Fibroblast of mammary gland (primary cell): Measurements from ENCODE around the gene INCENP.
"Not testable (repeated sequence)": the region's sequence is repeated elsewhere in the genome, so short reads cannot be mapped to it uniquely, and the experiment has no call there.

Source experiments
- DNase-seq: peaks from one replicate; pipeline ENCODE4 v3.0.0-alpha.2; 2010; ENCODE audit warnings: low read depth
- H3K4me3 ChIP-seq: 2 replicates; pipeline ENCODE4 v1.5.1; 2011; ENCODE audit warnings: low read depth, mild to moderate bottlenecking, low read length, moderate library complexity; ENCODE audit not compliant: control insufficient read depth
- CTCF ChIP-seq: conservative IDR thresholded peaks from 2 replicates; pipeline ENCODE4 v1.5.1; 2011; ENCODE audit warnings: low read depth, low read length, inconsistent platforms; ENCODE audit not compliant: control insufficient read depth, insufficient read depth

The INCENP gene

DNA sequence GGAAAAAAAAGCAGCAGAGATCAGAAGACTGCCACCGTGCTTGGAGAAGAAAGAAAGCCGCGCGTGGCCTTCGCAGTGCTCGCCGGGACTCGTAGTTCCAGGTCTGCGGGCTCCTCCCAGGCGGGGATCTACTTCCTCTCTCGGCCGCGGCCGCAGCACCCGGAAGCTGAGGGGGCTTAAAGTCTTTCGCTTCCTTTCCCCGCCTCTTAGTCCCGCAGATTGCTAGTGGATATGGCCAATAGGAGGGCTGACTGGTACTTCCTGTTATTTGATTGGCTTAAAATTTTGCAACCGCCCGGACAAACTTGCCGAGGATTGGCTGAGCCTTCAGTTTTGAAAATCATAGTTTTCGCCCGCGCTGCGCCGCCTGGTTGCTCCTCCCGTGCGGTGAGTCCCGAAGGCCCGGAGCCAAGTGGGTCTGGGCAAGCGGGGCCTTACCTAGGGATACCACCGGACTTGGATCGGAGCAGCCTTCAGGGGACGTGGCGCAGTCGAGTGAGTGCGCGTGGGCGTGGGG lies at the start of gene INCENP:
INCENP (plus strand) TSS at position 343 of the 517 bp plus-strand sequence. CDS start 4,151 bp downstream, outside the sequence.
- no peak for TF ChIP-seq CTCF
- peak within 1 kb of the TSS; percentile 66 for H3K4me3 ChIP-seq
- DNase-seq: peak; percentile 98

GRCh38 chr11:62075438-62075837 lies 48.4 kb upstream of the INCENP start:
- no peak overlapping the region for H3K4me3 ChIP-seq
- no peak for DNase-seq
- TF ChIP-seq CTCF: no peak

- TF ChIP-seq CTCF: no peak
- DNase-seq: peak; percentile 20
- no peak overlapping the region for H3K4me3 ChIP-seq
Measured at GRCh38 chr11:62077132-62077531, 46.7 kb upstream of the INCENP start.

- TF ChIP-seq CTCF: peak; percentile 84
- H3K4me3 ChIP-seq: no peak overlapping the region
- peak; percentile 70 for DNase-seq
Measured at GRCh38 chr11:62081378-62082291, 42.2 kb upstream of the INCENP start.

DNA sequence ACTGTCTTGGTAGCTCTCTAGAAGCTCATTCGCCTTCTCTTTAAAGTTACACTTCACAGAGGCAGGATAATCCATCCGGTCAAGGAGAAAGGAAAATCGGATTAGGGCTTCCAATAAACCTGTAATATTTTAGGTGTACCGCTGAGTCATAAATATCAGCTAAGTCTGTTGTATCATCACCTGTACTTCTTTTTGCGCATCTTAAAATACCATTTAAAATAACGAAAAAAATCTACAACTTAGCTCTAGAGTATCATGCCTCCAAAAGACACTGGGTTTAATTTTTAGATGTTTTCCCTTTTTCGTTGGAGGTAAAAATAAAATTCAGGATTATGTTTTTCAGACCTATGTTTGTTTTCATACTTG lies 41.5 kb upstream of the INCENP start:
- TF ChIP-seq CTCF: no peak
- H3K4me3 ChIP-seq: no peak overlapping the region
- no peak for DNase-seq

- not testable (repeated sequence) for DNase-seq, H3K4me3 ChIP-seq
Measured at GRCh38 chr11:62084801-62085200, 39.0 kb upstream of the INCENP start.

GRCh38 chr11:62087694-62088093 lies 36.1 kb upstream of the INCENP start:
- DNase-seq: no peak
- TF ChIP-seq CTCF: no peak
- no peak overlapping the region for H3K4me3 ChIP-seq
